GM21367 (cell line): ENCODE measurements around the gene FRMD4A.
"Not testable (repeated sequence)": the region's sequence is repeated elsewhere in the genome, so short reads cannot be mapped to it uniquely, and the experiment has no call there.

ENCODE experiments used
- ATAC-seq: cut with Tn5 transposase; IDR thresholded peaks from one replicate; pipeline ENCODE4 v1.9.1; 2021; ENCODE audit not compliant: unreplicated experiment

The FRMD4A gene

DNA sequence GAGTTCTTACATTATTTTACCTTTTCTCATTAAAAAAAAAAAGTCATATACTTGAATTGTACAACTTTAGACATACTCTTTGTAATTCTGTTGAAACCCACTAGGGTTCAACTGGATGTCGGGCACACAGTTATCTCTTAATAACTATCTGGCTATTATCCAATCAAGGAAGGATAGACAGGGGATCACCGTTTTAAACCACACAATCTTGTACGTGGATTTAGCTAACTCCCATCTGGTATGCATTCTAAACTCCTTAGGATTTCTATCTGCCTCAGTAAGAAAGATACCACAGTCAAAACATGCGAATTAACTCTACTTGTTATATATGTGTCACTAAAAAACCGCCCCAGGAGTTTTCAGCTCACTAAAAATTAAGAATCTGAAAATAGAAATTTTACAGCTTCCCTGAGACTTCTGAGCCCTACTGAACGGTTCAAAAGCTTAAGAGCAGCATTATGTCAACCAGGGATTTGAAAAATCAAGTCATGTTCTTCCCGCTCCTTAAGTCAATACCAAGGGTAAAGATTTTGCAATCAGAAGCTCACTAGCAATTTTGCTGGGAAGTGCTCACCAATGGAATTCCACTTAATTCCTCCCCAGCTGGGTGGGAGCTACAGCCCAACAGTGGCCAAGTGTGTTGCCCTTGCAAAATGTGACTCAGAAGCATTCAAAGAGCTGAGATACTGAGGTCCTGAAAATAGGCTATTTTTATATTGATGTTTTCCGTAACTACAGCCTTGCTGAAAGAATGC is 267.0 kb downstream of the FRMD4A start:
- ATAC-seq, result no peak

DNA sequence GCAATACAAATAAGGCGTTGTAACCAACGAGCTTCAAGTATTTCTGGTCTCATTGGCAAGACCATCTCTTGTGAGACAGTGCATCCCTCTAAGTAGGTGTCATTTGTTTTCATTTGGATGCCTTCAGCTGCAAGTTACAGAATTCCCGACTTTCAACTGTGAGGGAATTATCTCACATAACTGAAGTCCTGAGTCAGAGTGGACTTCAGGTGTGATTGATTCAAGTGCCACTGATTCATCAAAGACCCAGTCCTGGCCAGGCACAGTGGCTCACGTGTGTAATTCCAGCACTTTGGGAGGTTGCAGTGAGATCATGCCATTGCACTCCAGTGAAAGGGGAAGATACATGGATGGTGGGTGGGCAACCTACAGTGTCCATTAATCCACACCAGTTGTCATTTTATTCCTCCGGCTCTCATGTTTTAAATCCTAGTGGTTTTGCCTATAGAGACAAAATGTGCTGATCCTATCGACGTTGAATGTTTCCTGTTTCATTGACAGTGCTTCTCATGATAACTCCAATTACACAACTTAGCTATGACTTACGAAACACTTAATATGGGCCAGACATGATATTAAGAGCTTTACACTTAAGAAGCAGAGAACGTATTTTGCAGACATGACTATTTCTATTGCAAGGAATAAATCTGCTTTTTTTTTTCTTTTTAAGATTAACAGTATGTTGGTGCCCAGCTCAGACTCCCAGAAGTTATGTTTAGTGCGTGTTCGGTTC is 268.0 kb downstream of the FRMD4A start:
- no peak for ATAC-seq

DNA sequence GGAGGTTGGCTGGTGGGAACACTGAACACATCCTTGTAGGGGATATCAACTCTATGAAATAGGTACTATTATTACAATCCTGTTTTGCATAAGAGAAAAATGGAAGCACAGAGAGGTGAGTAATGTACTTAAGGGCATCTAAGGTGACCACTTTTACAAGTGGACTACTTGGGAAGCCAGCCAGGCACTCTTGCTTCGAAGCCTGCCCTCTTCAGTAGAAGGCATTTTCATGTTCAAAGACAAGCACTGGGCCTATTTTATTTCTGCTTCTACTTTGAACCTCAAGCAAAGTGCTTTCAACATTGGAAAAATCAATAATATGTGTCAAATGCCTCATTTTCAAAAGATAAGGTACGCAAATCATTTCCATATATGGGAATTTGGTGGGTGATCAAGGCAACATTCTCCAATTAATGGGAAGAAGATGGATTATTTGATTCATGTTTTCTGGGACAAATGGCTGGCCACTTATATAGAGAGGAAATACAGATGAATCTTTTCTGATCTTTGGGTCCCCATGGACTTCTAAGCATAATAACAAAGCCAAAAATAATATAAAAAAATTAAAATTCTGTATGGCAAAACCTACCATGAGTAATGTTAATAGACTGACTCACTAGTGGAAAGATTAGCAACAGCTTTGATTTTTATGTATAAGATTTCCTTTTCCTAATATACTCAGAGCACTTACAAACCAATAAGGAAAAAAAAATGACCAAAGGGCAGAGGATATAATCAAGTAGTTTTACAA is 270.2 kb downstream of the FRMD4A start:
- ATAC-seq, result no peak

DNA sequence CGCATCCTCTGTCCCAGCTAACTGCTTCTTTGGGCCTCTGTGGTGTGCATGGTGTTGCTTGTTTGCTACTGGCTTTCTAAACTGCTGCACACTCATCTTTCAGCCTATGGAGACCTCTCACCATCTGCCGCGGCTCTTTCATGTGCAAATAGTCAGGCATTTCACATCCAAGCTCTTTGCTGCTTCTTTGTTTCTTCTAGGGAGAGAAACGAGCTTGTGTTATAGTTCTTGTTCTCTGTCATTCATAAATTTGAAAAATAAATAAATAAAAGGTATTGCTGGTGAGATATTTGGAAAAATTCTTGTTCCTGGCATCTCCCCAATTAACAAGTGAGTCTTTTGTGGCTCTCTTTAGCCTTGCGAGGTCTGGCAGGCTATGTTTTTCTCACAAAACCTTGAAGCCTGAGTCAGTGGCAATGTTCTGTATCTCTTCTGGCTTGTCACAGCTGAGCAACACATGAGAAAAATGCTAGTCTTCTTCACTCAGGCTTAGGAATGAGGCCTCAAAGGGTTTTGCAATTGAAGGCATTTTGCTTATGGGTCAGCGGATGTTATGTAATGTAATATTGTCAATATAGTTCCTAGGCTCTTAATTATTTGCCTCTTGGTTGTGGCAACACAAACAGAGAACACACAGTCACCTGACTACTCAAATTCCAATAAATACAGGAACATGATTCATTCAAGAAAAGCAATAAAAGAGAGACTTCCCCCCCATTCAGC is 274.0 kb downstream of the FRMD4A start:
- no peak for ATAC-seq

GRCh38 chr10:14052931-14053330 is 277.8 kb downstream of the FRMD4A start:
- no peak for ATAC-seq

DNA sequence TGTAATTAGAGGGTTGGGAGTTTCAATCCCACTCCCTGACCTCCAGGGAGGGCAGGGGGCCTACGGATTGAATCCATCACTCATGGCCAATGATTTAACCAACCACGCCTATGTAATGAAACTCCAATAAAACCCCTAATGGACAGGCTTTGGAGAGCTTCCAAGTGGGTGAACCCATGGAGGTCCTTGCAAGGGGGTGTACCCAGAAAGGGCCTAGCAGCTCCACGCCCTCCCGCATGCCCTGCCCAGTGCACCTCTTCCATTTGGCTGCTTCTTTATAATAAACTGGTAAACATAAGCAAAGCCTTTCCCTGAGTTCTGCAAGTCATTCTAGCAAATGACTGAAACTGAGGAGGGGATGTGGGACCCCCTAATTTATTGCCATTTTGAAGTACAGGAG is 280.1 kb downstream of the FRMD4A start:
- ATAC-seq, result no peak

DNA sequence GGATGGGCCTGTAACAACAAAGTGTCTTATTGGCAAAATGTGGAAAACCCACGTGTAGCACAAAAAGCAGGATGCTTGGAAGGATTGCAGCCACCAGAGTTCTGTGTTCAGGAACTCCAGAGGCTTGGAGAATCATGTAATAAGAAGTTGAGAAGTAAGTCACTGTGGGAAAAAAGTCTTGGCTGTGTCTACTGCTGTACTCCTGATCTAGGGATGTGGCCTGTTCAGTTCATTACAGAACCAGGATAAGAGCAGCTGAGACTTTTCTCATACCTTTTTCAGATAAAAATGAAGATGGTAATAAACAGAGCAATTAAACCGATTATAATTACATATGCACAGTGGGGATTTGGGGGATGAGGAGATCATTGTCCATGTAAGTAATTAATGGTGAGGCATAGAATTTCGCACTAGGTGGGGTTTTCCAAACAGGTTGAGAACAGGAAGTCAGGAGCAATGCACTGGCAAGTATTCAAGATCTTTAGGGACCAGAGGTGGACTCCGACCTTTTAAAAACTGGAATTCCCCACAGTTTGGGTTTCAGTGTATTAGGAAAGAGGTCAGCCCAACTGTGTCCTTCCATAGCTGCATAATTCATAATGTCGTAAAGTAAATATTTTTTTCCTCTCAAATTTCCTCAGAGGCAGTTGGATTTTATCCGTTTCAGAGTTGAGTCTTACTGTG is 281.7 kb downstream of the FRMD4A start:
- ATAC-seq, result no peak

DNA sequence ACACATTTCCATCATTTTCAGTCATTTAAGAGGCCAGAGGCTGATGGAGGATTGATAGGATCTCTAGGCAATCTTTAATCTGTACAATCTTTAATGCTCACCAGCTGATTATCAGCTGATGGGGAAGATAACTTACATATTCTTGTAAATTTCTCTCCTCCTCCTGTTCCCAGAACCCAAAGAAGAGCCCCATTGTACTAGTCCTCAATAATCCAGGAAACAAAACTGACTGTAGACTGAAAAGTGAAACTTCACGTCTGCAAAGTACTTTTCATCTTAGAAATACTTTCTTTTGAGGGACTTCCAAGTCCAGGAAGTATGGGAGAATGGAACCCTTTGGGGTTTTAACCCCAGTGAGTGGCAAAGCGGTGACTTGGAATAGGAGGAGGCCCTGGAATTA is 283.3 kb downstream of the FRMD4A start:
- ATAC-seq, result no peak

DNA sequence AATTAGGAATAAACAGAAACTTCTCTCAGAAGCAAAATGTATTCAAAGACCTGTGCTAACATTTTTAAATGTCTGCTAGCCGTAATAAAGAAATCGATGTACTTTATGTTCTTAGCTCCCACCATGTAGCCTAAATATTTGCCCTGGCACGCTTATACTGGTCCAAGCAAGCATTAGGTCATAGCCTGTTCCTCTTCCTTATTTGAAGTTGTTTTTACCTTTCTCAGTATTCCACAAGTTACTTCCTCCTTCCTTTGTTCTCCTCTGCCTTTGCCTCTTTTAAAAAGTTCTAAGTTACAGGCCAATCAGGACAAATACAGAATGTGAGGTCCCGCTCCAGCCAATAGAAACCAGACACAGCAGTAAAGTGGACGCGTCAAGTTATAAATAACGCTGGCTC is 288.7 kb downstream of the FRMD4A start:
- not testable (repeated sequence) for ATAC-seq

- no peak for ATAC-seq
Measured at GRCh38 chr10:14040787-14041631, 289.7 kb downstream of the FRMD4A start.

DNA sequence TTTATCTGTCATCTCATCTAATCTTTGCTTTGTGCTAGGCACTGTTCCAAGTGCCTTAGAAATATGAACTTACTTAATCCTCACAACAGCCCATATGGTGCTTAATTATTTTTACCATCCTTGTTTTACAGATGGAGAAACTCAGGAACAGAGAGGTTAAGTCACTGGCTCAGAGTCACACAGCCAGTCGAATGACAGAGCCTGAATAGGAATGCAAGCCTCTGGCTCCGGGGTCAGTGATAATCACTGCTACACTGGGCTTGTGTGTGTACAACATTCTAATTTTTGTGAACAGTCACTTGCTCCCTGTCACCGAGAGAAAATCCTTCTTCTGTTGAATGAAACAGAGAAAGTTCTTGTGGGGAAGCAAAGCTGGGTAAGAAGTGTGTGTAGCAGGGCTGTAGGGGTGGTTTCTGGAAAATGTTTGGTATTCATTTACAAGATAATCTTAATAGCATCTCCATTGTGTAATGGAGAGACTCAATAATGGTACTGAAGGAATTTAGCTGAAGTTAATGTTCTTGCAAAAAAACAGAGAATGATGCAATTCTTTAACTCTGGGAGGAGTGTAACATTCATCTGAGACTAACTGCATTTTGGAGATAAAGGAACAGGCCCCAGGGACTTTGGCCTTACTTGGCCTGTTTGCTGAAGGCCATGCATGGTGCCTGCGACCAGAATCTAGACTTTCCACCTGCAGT is 290.6 kb downstream of the FRMD4A start:
- no peak for ATAC-seq

DNA sequence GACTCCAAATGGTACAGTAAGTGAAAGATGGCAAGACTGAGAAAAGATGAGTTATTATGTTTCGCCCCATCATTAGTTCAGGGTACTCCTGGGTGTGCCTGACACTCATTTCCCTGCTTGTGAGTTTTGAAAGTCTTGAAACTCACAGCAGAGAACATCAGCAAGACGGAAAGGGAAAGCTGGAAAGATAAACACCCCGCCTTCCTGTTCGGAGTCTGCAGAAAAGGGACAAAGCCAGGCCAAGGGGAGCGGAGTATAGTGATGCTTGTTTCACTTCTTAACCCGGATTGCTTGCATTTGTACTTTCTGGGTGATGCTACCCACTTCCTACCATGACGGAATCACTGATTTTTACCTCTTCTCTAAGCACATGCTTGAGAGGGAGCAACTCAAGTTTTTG is 294.5 kb downstream of the FRMD4A start:
- no peak for ATAC-seq

DNA sequence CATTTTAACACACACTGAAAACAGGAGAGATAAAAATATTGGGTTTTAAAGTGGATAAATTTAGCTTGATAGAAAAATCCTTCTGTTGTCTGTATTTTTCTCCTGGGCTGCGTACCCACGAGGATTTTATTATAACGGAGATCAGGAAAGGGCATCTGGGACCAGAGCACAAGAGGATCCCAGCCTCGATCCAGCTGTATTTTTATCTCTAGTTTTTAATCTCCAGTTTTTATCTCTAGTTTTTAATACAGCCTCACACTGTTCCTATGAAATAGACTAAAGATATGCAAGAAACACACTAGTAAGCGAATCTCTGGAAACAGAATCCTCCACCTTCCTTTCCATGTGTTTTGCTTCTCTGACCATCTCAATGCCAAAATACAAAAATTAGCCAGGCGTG is 295.2 kb downstream of the FRMD4A start:
- no peak for ATAC-seq

- ATAC-seq, result no peak
Measured at GRCh38 chr10:14032406-14032998, 298.2 kb downstream of the FRMD4A start.

DNA sequence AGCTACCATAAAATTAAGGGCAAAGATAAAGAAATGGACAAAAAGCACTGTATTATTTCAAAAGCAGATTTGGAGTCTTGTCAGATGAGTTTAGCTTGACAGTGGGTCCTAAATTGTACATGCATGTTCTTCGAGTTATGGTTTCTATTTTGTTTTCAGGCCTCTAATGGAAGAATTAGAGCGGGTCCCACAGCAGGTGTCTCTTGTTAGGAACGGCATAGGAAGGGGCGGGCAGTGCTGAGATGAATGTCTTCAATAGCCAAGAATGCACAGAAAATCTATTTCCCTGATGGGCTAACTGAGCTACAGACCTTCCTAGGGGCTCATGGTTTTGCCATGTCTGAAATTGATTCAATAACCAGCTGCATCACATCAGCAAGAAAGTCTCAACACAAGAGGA is 304.4 kb downstream of the FRMD4A start:
- ATAC-seq, result no peak

DNA sequence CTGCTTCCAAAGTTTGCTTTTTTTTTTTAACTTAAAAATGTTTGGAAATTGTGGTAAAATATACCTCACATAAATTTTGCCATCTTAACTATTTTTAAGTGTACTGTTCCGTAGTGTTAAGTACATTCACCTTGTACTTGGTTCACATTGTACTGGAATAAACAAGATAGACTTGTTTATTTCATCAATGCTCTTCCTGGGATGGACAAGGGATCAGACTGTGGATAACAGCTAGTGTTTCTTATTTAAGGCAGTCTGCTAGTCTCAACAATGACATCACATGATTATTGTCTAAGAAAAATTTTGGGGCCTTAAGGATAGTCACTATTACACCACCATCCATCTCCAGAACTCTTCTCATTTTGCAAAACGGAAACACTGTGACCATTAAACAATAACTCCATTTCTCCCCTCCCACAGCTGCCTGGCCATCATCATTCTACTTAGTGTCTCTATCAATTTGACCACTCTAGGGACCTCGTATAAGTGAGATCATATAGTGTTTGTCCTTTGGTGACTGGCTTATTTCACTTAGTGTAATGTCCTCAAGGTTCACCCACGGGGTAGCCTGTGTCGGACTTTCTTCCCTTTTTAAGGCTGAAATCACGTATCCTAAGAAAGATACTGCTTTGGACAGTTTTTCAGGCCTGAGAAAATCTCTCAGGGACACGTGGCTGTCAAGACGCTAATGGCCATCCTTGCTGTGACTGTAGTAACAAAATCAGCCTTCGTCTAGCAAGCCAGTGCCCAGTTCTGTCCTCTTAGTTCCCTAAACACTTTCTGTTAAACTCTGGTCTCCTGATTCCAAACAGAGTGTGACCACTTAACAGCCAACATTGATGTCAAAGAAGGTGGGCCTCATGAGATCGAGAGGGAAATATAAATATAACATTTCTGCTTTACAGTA is 305.2 kb downstream of the FRMD4A start:
- ATAC-seq, result no peak

GRCh38 chr10:14024329-14025202 is 306.2 kb downstream of the FRMD4A start:
- ATAC-seq, result no peak
